ENCODE data around the gene RHOJ.
A peak's percentile ranks its signal among the peaks of the same experiment; 100 is the strongest.
"Not testable (repeated sequence)": the region's sequence is repeated elsewhere in the genome, so short reads cannot be mapped to it uniquely, and the experiment has no call there.

RHOJ gene

GRCh38 chr14:63204407-63205043 lies at the start of gene RHOJ:
Gene RHOJ, plus strand, starts transcription at chr14:63204443. Its CDS starts 427 bp downstream, at chr14:63204870.
- TF ChIP-seq, protein P1, sequence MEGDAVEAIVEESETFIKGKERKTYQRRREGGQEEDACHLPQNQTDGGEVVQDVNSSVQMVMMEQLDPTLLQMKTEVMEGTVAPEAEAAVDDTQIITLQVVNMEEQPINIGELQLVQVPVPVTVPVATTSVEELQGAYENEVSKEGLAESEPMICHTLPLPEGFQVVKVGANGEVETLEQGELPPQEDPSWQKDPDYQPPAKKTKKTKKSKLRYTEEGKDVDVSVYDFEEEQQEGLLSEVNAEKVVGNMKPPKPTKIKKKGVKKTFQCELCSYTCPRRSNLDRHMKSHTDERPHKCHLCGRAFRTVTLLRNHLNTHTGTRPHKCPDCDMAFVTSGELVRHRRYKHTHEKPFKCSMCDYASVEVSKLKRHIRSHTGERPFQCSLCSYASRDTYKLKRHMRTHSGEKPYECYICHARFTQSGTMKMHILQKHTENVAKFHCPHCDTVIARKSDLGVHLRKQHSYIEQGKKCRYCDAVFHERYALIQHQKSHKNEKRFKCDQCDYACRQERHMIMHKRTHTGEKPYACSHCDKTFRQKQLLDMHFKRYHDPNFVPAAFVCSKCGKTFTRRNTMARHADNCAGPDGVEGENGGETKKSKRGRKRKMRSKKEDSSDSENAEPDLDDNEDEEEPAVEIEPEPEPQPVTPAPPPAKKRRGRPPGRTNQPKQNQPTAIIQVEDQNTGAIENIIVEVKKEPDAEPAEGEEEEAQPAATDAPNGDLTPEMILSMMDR (IDR thresholded peaks at IDR 0.05; ENCODE audit: insufficient read depth, low read length, missing control alignments) = no peak
- H3K4me3 ChIP-seq (ENCODE audit: low read depth, low read length) = peak within 1 kb of the TSS; percentile 61
- DNase-seq (ENCODE audit: low read depth, low spot score) = no peak
- ChIA-PET POLR2A (interaction anchor here (0.9 to 1.7 kb wide), 4 partner anchors 12 to 80 kb away, joined by 3 to 5 read pairs (median 4); no protein-coding TSS in a partner anchor), CTCF (interaction anchor here (0.7 to 1.7 kb wide), 8 partner anchors 9 to 1025 kb away, joined by 3 to 6 read pairs (median 3); no protein-coding TSS in a partner anchor)

GRCh38 chr14:63155511-63156185 lies 48.6 kb upstream of the RHOJ start:
- CTCF ChIA-PET = no interaction called here
- DNase-seq (ENCODE audit: low read depth, low spot score) = no peak

GRCh38 chr14:63157195-63157594 lies 47.0 kb upstream of the RHOJ start:
- ChIA-PET POLR2A (no interaction called here), CTCF (no interaction called here)
- no peak for DNase-seq (ENCODE audit: low read depth, low spot score)
- no peak overlapping the region for H3K4me3 ChIP-seq (ENCODE audit: low read depth, low read length)
- TF ChIP-seq, protein P1 (IDR thresholded peaks at IDR 0.05; ENCODE audit: insufficient read depth, low read length, missing control alignments) = no peak

More at GRCh38 chr14:63155511-63156185, 48.6 kb upstream of the RHOJ start:
- POLR2A ChIA-PET = no interaction called here
- TF ChIP-seq, protein P1 (IDR thresholded peaks at IDR 0.05; ENCODE audit: insufficient read depth, low read length, missing control alignments) = no peak
- no peak overlapping the region for H3K4me3 ChIP-seq (ENCODE audit: low read depth, low read length)

DNA sequence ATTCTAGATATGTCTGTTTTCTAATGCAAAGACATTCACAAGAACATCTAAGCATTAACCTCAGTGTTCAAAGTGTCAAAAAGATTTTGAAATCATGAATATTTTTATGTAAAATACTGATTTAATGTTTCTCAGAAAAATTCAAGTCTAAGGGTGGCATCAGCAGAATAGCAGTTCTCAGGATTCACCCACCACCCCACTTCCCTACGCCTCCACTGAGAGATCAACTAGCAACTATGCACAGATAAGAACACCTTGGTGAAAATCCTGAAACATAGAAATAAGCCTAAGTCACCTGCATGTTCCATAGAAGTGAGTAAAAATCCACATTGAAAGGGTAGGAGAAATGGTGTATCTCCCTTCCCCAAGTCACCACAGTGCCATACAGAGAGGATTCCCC lies 40.9 kb upstream of the RHOJ start:
- H3K4me3 ChIP-seq (ENCODE audit: low read depth, low read length) = no peak overlapping the region
- DNase-seq (ENCODE audit: low read depth, low spot score) = no peak
- CTCF ChIA-PET = interaction anchor here (1.0 kb wide), 1 partner anchor 115 kb away, joined by 3 read pairs; no protein-coding TSS in a partner anchor
- POLR2A ChIA-PET = no interaction called here
- TF ChIP-seq, protein P1 (IDR thresholded peaks at IDR 0.05; ENCODE audit: insufficient read depth, low read length, missing control alignments) = no peak

DNA sequence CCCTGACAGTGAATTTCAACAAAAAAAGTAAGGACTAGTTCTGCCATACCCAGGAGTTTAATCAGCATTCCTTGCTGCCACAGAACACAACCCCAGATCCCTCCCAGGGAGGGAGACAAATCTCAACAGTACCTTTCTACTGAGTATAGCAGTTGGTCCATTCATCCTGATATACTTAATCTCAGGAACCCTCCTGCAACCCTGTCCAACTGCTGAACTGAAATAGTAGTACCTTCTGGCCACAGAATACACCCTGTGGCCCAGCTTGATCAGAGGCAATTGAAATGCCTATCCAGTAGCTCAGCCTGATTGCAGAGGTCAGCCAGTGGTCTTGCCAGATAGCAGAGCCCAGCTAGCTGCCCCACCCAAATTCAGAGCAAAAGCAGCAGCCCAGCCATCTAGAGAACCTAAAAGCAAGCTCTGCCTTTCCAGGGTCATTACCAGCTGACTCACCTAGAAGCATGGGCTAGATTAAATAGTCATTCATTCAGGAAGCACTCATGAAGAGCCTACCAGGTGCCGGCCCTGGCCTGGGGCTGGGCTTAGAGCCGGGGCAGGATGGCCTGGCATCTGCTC lies 40.0 kb upstream of the RHOJ start:
- CTCF ChIA-PET = interaction anchor here (1.0 kb wide), 1 partner anchor 115 kb away, joined by 3 read pairs; no protein-coding TSS in a partner anchor
- TF ChIP-seq, protein P1 (IDR thresholded peaks at IDR 0.05; ENCODE audit: insufficient read depth, low read length, missing control alignments) = no peak
- POLR2A ChIA-PET = no interaction called here
- DNase-seq (ENCODE audit: low read depth, low spot score) = no peak
- H3K4me3 ChIP-seq (ENCODE audit: low read depth, low read length) = no peak overlapping the region

- DNase-seq (ENCODE audit: low read depth, low spot score); CTCF ChIA-PET: not testable (repeated sequence)
These were observed 39.0 kb upstream of the RHOJ start for GRCh38 chr14:63165267-63165666.

More at GRCh38 chr14:63165267-63165666, 39.0 kb upstream of the RHOJ start:
- POLR2A ChIA-PET; H3K4me3 ChIP-seq (ENCODE audit: low read depth, low read length): not testable (repeated sequence)

Data from AG04449 (cell line).